ENCODE measurements around the gene PIP5K1B.

DNA sequence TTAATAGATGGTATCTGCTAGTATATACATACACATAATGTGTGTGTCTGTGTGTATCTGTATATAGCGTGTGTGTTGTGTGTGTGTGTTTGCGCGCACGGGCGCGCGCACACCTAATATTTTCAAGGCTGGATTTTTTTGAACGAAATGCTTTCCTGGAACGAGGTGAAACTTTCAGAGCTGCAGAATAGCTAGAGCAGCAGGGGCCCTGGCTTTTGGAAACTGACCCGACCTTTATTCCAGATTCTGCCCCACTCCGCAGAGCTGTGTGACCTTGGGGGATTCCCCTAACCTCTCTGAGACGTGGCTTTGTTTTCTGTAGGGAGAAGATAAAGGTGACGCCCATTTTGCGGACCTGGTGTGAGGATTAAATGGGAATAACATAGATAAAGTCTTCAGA lies 331.3 kb downstream of the PIP5K1B start:
- TF ChIP-seq, protein P1, sequence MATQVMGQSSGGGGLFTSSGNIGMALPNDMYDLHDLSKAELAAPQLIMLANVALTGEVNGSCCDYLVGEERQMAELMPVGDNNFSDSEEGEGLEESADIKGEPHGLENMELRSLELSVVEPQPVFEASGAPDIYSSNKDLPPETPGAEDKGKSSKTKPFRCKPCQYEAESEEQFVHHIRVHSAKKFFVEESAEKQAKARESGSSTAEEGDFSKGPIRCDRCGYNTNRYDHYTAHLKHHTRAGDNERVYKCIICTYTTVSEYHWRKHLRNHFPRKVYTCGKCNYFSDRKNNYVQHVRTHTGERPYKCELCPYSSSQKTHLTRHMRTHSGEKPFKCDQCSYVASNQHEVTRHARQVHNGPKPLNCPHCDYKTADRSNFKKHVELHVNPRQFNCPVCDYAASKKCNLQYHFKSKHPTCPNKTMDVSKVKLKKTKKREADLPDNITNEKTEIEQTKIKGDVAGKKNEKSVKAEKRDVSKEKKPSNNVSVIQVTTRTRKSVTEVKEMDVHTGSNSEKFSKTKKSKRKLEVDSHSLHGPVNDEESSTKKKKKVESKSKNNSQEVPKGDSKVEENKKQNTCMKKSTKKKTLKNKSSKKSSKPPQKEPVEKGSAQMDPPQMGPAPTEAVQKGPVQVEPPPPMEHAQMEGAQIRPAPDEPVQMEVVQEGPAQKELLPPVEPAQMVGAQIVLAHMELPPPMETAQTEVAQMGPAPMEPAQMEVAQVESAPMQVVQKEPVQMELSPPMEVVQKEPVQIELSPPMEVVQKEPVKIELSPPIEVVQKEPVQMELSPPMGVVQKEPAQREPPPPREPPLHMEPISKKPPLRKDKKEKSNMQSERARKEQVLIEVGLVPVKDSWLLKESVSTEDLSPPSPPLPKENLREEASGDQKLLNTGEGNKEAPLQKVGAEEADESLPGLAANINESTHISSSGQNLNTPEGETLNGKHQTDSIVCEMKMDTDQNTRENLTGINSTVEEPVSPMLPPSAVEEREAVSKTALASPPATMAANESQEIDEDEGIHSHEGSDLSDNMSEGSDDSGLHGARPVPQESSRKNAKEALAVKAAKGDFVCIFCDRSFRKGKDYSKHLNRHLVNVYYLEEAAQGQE (IDR thresholded peaks at IDR 0.05): no peak
- TF ChIP-seq, protein P2, sequence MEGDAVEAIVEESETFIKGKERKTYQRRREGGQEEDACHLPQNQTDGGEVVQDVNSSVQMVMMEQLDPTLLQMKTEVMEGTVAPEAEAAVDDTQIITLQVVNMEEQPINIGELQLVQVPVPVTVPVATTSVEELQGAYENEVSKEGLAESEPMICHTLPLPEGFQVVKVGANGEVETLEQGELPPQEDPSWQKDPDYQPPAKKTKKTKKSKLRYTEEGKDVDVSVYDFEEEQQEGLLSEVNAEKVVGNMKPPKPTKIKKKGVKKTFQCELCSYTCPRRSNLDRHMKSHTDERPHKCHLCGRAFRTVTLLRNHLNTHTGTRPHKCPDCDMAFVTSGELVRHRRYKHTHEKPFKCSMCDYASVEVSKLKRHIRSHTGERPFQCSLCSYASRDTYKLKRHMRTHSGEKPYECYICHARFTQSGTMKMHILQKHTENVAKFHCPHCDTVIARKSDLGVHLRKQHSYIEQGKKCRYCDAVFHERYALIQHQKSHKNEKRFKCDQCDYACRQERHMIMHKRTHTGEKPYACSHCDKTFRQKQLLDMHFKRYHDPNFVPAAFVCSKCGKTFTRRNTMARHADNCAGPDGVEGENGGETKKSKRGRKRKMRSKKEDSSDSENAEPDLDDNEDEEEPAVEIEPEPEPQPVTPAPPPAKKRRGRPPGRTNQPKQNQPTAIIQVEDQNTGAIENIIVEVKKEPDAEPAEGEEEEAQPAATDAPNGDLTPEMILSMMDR (IDR thresholded peaks at IDR 0.05; ENCODE audit: low read depth, low read length, missing input control): no peak
- TF ChIP-seq, protein P3, sequence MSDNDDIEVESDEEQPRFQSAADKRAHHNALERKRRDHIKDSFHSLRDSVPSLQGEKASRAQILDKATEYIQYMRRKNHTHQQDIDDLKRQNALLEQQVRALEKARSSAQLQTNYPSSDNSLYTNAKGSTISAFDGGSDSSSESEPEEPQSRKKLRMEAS (IDR thresholded peaks at IDR 0.05): no peak
- TF ChIP-seq TAF1 (conservative IDR thresholded peaks at IDR 0.05) (no peak), RAD21 (IDR thresholded peaks at IDR 0.05) (no peak), YY1 (IDR thresholded peaks at IDR 0.05) (peak; percentile 39), EGR1 (IDR thresholded peaks at IDR 0.05; ENCODE audit: low read depth in 2 of 2) (no peak), SP1 (IDR thresholded peaks at IDR 0.05) (no peak), JUND (IDR thresholded peaks at IDR 0.05) (no peak), FOXA2 (IDR thresholded peaks at IDR 0.05) (no peak)
- TF ChIP-seq, protein P4, sequence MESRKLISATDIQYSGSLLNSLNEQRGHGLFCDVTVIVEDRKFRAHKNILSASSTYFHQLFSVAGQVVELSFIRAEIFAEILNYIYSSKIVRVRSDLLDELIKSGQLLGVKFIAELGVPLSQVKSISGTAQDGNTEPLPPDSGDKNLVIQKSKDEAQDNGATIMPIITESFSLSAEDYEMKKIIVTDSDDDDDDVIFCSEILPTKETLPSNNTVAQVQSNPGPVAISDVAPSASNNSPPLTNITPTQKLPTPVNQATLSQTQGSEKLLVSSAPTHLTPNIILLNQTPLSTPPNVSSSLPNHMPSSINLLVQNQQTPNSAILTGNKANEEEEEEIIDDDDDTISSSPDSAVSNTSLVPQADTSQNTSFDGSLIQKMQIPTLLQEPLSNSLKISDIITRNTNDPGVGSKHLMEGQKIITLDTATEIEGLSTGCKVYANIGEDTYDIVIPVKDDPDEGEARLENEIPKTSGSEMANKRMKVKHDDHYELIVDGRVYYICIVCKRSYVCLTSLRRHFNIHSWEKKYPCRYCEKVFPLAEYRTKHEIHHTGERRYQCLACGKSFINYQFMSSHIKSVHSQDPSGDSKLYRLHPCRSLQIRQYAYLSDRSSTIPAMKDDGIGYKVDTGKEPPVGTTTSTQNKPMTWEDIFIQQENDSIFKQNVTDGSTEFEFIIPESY (IDR thresholded peaks at IDR 0.05): no peak
- TF ChIP-seq, protein P5, sequence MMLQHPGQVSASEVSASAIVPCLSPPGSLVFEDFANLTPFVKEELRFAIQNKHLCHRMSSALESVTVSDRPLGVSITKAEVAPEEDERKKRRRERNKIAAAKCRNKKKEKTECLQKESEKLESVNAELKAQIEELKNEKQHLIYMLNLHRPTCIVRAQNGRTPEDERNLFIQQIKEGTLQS (IDR thresholded peaks at IDR 0.05): no peak
